Stimulated activated CD4-positive, alpha-beta T cell treated with anti-CD3 and anti-CD28 coated beads, Interleukin-1b, Interleukin-23, amount 100 ng/mL, for 48 hours (primary cell): ENCODE data around the gene NRAP.
"Not testable (repeated sequence)": the region's sequence is repeated elsewhere in the genome, so short reads cannot be mapped to it uniquely, and the experiment has no call there.

Experiments used
- DNase-seq: peaks from one replicate; pipeline ENCODE4 v3.0.0-alpha.2; 2020

NRAP gene

DNA sequence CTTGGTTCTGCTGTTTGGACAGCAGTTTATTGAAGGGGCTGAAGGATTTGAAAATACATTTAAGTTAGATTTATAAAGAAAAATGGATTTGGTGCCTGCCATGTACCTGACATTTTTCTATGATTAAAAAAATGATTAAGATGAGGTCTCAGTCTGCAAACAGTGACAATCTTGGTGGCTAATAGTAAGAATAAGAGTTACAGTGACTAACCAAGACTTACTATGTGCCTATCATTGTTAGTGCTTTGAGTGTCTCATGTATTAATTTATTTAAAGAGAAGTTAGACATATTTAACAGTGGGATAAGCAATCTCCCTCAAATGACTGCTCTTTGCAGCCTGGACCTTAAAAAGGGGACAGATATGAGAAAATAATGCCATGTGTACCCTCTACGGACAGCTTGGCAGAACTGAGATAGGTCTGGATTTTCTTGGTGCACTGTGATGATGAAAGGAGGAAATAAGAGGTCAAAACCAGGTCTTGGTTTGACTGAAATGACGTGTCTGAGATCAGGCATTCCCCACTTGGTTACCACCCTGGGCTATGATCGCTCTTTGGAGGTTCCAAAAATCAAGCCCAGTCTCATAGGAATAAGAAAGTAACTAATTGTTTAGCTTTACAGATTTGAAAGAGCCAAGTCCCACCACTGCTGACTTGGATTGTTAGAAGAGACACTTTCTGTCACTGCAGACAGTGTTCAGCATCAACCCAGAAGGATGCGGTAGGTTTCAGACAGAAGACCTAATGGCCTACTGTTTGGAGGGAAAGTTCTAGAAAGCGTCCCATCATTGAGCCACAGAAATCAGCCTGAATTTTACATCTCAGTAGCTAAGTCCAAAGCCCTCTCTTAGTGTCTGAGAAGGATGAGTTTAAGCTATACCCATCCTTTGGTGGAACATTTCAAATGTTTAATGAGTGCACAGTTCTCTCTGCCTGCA is 18.0 kb upstream of the NRAP start:
- DNase-seq = peak; percentile 39

- peak; percentile 19 for DNase-seq
These were observed 16.6 kb upstream of the NRAP start for GRCh38 chr10:113680190-113681111.

DNA sequence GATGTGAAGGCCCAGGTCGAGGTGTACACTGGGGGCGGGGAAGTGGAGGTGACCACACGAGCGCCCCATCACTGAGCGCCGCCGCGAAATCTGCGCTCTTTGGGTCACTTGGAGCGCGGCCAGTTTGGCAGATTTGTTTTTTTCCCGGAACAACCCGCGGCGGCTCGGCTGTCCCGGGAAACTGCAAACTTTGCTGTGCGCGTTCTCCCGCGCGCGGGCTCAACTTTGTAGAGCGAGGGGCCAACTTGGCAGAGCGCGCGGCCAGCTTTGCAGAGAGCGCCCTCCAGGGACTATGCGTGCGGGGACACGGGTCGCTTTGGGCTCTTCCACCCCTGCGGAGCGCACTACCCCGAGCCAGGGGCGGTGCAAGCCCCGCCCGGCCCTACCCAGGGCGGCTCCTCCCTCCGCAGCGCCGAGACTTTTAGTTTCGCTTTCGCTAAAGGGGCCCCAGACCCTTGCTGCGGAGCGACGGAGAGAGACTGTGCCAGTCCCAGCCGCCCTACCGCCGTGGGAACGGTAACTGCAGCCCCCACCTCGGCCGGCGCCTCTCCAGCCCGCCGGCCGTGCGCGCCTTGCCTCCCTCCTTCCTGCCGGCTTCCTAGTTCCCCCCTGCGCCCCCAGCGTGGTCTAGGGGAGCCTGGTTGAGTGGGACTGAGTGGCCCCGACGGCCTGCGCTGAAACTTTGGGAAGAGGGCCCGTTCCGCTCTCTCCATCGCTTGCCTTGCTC is 15.8 kb upstream of the NRAP start, which contains the start of gene CASP7:
CASP7 (plus strand) TSS at position 450 of the 727 bp plus-strand sequence. CDS start 17,582 bp downstream, outside the sequence.
- peak; percentile 83 for DNase-seq

DNA sequence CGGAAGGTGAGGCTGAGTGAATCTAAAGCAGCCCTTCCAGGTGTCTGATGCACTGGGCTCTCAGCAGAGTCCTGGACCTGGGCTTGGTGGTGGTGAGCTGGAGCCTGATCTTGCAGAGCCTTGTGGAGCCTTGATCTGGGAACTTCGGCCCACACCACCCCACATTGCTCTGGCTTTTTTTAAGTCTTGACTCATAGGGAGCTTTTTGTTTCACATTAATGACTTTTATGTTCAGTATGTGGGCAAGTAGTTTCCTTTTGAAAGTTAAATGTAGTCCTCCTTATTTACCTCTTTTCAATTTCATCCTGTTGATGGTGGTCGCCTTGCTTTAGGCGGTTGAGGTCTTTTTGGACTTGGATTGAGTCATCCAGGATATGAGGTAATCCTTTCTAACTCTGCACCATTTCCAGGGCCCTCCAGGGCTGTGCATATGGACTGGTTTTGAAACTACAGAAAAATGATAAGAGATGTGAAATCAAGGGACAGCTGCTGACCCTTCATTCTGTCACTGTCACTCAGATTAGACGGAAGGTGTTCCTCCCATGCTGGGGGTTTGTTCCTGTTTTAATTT is 2.9 kb upstream of the NRAP start:
- no peak for DNase-seq

- DNase-seq = no peak
These were observed 2.0 kb upstream of the NRAP start for GRCh38 chr10:113665806-113666354.

DNA sequence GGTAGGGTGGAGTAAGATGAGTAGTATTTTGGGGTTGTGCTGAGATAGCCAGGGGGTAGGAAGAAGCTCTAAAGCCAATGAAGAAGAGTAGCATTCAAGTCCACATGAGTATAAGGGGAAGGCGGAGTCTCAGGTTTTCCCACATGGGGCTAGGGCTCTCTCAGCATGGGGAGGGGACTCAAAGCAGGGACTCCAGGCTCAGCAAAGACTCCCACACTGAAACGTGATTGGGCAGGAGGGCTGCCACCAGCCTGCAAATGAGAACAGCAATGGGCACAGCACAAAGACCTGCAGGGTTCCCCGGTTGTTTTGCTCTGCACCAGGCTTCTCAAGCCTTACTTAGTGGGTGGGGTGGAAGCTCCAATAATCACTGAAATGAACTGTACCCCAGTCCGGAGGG is 1.5 kb upstream of the NRAP start:
- no peak for DNase-seq

GRCh38 chr10:113663142-113663541 is 699 bp downstream of the NRAP start:
- DNase-seq = no peak

DNA sequence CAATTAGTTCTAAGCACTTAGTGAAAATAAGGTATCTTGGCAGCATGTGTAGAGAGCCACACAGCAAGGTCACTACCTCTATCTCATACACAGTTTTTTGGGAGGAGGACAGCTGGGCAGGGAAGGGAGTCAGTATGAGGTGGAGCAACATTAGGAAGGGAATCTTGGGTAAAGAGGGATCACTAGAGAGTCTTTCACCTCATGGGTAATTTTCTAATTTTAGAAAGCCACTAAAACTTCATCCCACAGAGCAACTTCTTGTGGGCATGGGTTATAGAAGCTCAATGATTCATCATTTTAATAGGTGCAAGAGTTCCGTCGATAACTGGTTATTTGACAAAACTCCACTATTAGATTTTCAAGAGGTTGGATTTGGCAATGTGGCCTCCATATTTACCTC is 2.5 kb downstream of the NRAP start:
- no peak for DNase-seq

DNA sequence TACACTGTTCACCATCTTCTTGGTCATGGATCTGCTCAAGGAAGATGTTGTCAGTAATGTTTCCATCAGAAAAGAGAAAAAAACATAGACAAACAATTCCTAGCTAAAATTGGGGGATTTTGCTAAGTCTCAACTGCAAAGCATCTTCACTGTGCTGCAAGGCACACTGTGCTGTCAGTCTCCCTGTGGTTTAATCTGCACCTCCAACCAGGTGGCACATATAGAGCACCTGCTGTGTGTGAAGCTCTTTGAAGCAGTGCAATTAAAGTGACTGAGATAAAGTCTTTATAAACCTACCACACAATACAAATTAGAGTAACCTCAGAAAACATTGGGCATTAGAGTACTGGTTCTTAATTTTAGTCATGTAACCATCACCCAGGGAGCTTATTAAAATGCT is 6.3 kb downstream of the NRAP start:
- no peak for DNase-seq

DNA sequence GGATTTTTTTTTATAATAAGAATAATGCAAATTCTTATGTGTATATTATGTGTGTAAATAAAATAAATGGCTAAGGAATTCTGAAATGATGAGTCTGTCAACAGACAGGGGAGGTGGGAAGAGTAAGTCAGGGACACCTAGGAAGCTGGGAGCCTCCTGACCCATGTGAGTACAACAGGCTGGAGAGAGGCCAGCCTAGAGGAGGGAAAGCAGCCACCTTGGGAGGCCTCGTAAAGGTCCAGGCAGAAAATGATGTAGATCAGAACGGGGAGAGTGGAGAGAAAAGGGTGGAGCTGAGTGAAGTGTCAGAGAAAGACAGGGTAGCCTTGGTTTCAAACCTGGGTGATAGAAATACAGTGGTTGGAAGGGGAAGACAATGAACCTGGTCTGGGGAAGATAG is 6.9 kb downstream of the NRAP start:
- no peak for DNase-seq

DNA sequence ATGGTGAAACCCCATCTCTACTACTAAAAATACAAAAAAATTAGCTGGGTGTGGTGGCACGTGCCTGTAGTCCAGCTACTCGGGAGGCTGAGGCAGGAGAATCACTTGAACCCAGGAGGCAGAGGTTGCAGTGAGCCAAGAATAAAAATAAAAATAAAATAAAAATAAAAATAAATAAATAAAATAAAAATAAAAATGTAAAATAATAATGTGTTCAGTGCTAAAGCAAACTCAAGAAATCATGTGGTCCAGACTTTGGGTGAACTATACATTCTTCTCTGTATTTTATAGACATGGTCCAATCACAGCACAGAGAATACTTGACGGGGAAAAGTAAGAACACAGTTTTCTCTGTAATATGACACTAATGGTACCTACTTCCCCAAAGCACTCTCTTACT is 11.4 kb downstream of the NRAP start:
- DNase-seq = not testable (repeated sequence)

DNA sequence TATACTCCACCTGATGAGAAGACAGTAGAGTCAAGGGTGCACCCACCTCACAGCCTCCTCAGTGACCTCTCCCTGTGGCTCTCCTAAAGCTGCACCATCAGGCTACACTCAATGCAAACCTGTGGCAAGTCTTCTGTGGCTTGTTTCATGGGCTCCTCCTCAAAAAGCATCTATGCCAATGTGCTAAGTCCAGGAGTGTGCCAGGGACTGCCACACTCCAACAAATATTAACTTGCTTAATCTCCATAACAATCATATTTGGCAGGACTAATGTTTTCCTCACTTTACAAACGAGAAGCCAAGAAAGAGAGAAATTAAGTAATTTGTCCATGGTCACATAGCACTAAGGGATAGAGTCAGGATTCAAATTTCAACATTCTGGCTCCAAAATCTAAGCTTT is 11.9 kb downstream of the NRAP start:
- no peak for DNase-seq

- no peak for DNase-seq
These were observed 12.8 kb downstream of the NRAP start for GRCh38 chr10:113651021-113651420.

DNA sequence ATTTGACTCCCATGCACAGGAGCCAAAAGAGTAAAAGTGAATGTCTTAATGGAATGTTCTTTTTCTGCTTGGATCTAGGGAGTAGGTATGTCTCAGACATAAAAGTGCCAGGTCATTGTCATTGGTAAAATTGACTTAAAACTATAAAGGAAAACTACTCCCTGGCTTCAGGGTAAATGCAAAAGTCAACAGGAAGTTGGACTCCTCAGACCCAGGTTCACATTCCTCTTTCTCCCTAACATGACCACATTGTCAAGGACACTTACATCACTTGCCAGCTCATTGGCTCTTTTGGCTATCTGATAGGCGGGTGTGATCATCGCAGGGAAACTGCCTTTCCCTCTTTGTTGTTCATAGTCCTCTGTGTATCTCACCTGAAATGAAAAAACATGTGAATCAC is 13.7 kb downstream of the NRAP start:
- DNase-seq = no peak

GRCh38 chr10:113648478-113648877 is 15.4 kb downstream of the NRAP start:
- no peak for DNase-seq

DNA sequence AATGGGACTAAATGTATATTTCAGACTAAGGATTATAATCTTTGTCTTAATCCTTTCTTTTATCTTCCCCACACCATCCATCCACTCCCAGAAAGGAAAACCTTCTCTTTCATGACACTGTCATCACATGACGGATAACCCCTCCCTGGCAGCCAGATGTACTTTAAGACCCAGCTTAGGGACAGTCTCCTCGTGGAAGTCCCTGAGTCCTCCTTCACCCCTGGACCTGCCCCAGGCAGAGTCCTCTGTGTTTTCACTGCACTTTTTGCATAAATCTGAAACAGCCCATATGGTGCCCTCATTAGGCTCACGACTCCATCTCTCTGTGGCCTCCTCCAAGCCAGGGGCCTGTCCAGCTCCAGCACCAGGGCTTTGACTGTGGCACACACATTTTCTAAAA is 16.0 kb downstream of the NRAP start:
- DNase-seq = no peak

DNA sequence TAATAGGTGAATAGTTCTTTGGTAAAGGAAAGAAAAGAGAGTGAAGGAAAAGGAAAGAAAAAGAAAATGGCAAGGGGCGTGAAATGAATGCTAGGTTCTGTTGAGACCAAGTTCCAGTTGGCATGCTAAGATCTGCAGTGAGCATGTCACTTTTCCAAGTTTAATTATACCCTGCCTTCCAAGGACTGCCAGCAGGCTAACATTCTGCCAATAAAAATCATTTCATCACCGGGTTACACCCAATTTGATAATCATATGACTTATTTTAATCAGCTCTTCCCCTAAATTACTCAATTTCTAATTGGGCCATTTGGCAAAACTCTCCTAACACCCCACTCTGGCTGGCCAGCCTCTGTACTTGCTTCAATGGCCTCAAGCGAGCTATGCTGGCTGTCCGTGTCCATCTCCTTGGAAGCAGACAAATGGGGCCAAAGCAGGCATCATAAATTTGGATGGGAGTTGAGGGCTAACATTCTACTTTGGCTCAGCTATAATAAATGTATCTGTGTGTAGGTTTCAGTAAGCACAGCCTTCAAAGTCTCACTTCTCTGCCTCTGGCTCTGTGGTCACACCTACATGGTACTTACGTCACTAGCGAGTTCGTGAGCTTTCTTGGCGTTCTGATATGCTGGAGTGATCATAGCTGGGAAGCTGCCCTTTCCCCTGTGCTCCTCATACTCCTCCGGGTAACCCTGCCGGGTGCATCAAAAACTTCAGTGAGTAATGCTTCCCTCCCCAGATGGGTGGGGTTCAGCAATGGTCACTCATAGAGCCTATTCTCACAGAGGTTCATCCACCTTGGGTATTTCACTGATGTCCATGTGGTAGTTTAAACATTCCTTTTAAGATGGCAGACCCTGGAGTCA is 17.3 kb downstream of the NRAP start:
- no peak for DNase-seq

DNA sequence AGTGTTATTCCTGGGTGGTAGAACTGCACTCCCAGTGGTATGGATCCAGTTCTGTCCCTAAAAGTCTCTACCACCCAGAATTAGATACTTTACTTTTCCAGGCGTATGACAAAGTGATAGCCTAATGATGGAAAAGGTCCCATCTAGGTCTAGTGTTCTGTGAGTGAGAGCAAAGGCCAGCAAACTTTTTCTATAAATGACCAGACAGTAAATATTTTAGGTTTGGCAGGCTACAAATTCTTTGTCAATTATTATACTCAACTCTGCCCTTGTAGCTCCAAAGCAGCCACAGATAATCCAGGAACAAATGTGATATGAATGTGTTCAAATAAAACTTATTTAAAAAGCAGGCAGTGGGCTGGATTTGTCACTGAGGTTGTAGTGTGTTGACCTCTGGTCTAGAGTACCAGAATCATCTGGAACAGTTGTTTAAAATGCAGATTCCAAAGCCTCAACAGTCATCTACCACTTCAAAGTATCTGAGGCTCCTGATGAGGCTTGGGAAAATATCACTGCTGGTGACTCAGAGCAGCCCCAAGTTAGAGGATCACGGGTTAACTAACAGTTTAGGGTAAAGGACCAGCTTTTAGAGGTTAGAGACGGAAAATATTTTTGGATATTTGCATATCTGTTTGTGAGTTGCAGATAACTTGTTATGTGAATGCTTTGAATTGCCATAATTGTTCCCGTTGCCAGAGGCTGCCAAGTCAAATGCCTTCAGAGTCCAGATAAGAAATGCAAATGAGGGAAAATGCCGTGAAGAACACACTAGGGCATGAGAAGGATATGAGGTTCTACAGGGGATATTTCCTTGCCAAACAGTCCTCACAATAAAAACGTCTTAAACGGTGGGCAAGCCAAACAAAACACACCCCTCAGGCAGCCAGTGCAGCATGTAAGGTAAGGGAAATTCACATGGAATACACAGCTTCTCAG is 19.4 kb downstream of the NRAP start:
- DNase-seq = no peak

DNA sequence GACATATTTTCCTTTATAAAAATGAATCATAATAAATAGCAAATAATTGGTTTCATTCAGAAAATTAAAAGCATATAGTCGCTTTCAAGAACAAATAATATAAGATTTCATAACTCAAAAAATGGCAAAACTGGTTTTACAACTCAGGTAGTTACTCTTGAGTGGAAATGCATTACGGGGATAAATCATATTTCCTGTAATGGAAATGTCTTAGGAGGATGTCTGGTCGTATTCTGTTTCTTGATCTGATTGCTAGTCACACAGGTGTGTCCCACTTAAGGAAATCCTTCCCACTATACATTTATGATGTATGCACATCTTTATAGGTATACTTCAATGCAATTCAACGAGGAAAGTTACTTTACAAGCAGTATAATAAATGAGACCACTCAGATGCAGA is 20.7 kb downstream of the NRAP start:
- DNase-seq = no peak

DNA sequence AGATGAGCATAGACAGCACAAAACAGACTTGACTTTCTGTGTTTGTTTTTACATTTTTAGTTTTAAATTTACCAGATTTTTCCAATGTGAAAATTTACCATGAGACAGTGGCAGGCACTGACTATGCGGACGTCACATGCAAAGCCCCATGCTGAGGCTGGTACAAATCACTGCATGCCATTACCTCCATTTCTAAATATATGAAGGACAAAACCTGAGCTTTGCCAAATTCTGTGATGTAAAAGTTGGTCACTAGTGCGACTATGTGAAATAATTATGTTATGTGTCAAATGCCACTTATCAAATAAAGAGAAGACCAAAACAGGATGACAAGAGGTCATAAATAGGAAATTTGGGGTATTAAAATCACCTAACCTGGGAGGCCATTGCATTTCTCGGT is 22.1 kb downstream of the NRAP start:
- no peak for DNase-seq
